GM21825 (cell line): ENCODE measurements around the gene PLAAT4.
A peak's percentile ranks its signal among the peaks of the same experiment; 100 is the strongest.
"Not testable (repeated sequence)": the region's sequence is repeated elsewhere in the genome, so short reads cannot be mapped to it uniquely, and the experiment has no call there.

ENCODE experiments used
- ATAC-seq: cut with Tn5 transposase; IDR thresholded peaks from one replicate; pipeline ENCODE4 v1.9.1; 2021; ENCODE audit warnings: mild to moderate bottlenecking, moderate library complexity; ENCODE audit not compliant: unreplicated experiment

The PLAAT4 gene

DNA sequence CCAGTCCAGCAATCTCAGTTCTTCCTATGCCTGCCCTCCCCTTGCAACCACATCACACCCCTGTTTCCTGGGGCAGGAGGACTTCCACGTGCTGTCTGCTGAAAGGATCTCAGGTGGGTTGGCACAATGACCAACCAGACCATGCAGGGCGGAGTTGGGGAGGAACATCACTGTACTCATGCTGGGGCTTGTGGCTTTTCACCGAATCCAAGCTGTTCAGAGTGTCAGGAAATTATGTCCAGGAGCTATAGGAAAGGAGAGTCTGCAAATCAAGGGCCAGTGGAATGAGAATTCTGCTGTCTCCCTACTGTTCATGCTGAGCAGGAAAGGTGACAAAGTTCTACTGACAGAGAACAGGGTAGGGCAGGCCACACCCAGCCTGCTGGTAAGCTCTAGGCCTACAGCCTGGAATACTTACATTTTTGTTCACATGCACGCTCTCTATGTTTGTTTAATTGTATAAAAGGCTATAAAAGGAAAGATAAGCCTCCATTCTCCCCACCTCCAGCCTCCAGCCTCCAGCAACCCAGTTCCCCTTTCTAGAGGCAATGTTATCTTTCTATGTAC is 28.3 kb downstream of the PLAAT4 start:
- ATAC-seq: no peak

DNA sequence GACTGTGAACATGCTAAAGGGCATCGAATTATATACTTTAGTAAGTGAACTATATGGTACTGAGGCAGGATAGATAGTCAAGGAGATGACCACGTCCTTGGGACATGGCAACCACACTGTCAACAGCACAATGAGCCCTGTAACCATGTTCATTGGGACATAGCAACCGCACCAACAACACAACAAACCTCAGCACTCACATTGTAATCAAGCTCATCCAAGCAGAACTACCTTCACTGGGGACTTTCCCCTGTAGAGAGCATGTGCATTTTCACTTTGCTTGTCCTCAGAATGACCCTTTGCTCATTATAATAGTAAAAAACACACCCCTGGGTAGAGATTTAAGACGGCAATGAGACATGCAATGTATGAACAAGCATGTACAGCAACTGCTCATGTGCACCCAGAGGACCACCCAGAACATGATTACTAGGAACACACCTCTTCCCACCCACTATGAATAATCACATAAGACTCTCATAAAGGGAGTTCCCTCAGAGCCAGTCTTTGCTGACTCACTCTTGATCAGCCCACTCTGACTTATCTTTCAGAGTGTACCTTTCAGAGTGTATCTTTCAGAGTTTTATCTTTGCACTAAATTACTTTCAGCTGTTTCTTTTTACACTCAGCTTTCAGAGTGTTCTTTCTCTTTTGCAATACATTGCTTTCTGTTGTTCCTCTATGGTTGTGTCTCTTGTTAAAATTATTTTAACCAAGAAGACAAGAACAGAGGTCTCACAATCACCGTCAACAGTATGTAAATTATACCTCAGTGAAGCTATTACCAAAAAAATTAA is 30.6 kb downstream of the PLAAT4 start:
- ATAC-seq: peak; percentile 76

DNA sequence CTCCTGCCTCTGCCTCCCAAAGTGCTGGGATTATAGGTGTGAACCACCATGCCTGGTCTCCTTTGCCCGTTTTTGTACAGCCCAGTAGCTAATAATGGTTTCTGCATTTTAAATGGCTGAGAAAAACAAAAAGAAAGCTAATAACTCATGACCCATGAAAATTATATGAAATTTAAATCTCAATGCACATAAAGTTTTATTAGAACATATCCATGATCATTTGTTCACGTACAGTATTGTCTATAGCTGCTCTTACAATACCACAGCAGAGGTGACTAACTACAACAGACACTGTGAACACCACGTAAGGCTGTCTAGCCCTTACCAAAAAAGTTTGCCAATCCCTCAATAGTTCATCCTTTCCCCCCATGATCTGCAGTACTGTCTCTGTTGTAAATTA is 33.0 kb downstream of the PLAAT4 start:
- ATAC-seq: no peak

DNA sequence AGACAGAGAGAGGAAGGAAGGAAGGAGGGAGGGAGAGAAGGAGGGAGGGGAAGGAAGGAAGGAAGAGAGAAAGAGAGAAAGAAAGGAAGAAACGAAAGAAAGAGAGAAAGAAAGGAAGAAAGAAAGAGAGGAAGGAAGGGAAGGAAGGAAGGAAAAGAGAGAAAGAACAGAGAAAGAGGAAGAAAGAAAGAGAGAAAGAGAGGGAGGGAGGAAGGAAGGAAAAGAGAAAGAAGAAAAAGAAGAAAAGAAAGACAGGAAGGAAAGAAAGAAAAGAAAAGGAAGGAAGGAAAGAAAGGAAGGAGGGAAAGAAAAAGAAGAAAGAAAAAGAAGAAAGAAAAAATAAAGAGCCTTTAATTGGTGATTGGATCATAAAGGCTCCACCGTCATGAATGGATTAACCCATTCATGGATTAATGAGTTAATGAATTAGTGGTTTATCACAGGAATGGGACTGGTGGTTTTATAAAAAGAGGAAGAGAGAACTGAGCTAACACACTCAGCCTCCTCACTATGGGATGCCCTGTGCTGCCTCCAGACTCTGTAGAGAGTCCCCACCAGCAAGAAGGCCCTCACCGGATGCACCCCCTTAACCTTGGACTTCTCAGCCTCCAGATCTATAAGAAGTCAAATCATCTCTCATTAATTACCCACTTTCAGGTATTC is 35.5 kb downstream of the PLAAT4 start:
- no peak for ATAC-seq

DNA sequence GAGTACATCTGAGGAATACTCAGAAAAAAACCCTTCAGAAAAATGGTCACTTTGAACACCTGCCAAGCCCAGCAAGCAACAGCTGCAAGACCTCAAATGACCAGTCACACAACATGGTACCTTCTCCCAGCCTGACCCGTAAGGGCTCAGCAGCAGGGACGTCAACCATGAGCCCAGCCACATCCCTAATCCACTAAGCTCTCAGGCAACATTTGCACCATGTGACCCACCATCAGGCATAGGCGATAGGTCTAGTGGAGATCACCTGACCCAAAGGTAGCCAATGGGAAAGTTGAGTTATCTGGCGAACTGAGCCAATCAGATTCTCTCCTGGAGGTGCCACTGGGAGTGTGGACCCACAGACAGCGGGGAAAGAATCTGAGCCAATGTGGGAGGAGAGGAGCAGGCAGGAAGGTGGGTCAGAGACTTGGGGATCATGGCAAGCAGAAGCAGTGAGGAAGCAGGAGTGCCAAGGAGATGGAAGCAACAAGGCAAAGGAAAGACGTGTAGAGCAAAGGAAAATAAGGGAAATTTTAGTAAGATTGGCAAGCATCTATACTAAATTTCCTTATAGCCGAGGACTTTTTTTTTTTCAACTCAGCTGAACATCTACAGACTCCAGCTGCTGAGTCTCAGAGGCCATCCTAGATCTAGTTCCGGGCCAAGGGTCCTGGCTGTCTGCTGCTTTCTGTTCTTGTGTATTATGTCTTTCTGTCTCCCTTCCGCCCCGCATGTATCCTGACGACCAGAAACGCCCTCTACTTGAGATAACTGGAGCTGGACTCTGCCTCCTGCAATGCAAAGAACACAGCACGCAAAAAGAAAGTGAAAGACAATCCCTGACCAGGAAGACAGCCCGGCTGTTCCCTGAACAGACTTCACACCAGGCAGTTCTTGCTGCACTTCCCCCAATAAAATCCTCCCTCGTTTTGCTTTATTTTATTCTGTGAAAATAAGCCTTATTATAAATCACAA is 37.6 kb downstream of the PLAAT4 start:
- ATAC-seq: peak; percentile 58

DNA sequence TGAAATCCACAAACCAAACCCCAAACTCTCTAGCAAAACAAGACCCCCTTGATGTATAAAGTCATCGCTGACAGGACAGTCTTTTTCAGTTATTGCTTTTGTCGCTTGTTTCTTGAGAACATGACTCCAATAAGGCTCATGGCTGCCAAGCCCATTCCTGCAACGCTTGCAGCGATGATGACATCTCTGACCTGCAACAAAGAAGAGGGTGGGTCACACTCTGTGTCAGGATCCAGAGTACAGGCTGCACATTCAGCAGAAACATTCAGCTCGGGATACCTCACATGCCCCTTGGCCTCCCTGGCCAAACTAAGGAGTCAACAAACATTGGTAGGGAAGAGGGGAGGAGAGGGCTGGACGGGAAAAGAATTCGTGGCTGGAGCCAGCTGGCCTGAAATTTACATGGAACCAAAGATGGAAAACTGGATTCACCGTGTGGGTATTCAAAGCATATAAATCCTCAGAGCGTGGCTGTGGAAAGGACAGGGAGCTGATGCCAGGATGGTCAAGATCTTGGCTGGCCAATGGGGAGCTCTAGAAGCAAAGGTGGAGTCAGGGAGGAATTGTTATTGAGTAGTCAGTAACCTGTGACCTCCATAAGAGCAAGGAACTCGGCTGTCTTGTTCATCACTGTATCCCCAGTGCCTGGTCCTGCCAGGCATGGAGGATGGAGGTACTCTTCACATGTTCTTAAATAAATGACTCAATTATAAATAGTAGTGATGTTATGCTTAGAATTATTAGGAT is 38.4 kb downstream of the PLAAT4 start:
- ATAC-seq: no peak

DNA sequence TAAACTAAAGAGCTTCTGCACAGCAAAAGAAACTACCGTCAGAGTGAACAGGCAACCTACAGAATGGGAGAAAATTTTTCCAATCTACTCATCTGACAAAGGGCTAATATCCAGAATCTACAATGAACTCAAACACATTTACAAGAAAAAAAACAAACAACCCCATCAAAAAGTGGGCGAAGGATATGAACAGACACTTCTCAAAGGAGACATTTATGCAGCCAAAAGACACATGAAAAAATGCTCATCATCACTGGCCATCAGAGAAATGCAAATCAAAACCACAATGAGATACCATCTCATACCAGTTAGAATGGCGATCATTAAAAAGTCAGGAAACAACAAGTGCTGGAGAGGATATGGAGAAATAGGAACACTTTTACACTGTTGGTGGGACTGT is 42.3 kb downstream of the PLAAT4 start:
- ATAC-seq: not testable (repeated sequence)

DNA sequence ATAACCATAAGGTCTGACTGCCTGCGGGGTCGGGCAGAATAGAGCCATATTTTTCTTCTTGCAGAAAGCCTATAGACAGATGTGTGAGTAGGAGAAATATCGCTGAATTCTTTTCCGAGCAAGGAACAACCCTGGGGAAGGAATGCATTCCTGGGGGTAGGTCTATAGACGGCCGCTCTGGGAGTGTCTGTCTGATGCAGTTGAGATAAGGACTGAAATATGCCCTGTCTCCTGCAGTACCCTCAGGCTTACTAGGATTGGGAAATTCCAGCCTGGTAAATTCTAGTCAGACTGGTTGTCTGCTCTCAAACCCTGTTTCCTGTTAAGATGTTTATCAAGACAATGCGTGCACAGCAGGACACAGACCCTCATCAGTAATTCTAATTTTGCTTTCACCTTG is 44.6 kb downstream of the PLAAT4 start:
- ATAC-seq: not testable (repeated sequence)

DNA sequence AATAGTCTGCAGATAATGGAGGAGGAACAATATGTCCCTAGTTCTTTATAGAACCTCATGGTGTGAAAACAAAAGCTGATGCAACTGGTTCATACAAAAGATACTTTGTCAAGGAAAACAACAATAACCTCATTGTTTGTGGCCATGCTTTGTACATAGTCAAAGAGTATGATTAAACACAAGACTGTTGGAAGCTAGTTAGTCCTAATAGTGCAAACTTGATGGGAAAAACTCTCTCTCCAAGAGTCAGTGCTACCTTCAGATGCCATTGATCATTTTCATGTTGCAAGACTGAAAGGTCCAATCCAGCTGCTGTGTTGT is 46.7 kb downstream of the PLAAT4 start:
- ATAC-seq: no peak

DNA sequence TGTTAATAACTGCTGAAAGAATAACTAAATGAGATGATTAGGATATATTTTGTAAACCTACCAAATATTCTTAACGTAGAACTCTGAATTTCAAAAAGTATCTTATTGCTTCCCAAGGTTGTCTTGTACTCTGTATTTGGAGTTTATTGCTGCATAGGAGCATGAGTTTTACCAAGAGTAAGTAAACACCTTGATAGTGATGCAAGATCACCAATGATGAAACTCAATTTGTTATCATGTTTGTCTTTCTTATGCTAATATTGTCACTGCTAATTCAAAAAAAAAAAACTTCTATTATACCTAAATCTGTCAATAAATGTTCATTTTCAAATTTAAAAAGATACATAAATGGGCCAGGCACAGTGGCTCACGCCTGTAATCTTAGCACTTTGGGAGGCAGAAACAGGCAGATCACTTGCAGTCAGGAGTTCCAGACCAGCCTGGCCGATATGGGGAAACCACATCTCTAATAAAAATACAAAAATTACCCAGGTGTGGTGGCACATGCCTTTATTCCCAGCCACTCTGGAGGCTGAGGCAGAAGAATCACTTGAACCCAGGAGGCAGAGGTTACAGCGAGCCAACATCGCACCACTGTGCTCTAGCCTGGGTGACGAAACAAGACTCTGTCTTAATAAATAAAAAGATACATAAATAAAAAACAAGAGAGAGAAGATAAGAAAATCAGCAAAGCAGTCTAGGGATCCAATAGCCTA is 50.0 kb downstream of the PLAAT4 start:
- ATAC-seq: no peak

DNA sequence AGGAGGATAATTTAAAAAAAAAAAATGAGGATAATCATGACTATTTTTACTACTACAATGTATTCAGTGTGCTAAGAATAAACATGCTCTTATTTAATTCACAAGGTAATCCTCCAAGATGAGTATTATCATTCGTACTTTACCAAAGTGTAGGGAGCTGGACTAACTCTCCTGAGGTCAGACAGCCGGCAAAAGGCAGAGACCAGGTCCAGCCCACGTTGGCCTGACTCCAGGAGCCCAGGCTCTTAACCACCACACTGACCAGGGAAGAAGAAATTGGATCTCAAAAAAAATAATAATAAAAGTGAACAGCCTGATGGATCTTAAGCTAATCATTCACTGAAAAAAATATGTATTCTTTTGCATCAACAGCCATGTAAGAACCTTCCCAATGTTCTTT is 52.4 kb downstream of the PLAAT4 start:
- no peak for ATAC-seq

DNA sequence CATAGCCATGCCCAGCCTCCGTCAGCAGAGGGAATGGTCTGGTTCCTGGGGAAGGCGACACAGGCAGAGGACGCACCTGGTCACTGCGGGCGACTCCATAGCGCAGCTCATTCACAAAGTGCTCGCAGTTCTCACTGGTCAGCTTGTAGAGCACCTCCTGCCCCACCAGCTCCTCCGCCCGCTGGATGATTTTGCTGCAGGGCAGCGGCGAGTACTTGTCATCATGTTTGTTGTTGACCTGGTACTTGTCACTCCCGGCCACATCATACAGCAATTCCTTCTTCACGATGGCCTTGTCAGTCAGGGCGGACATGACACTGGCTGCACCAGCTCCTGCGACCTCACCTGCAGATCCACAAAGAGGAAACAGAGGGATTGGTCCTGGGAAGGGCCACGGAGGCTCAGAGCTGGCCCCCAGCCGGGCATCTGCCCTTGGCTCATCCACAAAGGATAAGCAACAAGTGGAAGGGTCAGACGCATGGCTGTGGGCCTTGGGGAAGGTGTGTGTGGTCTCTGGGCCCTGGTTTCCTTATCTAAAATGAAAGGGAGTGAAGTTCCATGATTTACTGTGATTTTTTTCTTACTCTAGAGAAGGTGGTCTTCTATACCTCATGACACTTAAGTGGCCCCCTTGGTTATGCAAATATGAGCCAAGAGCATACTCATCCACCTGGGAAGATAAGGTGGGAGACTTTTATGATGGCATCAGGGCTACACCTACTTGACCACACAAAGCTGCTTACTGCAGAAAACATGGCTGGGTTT is 53.6 kb downstream of the PLAAT4 start:
- ATAC-seq: no peak

DNA sequence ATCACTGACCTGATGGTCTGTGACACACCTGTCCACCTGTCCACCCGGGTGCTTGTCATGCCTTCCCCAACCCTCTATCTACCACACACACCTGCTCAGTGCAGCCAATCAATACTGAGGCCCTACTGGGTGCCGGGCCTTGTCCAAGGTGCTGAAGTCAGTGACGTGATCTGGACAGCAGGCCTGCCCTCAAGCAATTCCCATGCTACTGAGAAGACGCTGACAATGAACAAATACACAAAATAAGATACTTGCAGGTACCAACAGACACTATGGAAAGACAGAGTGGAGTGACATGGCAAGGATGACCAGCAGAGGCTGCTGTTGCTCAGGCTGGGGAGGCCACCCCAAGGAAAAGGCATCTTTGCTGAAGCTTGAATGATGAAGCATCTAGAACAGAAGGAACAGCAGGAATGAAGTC is 56.4 kb downstream of the PLAAT4 start:
- no peak for ATAC-seq

DNA sequence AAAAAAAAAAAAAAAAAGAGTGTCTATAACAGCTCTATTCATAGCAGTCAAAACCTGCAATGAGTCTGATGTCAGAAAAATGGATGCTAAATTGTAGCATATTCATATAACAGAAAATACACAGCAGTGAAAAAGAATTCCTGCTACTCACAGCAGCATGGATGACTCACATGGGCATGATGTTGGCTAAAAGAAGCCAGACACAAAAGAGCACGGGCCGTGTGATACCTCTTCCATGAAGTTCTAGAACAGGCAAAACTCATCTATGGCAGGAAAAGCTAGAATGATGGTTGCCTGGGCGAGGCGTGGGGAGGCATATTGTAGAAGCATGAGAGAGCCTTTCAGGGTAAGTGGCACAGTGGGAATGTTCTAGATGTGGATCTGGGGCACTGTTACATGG is 58.7 kb downstream of the PLAAT4 start:
- ATAC-seq: no peak
